Nephron progenitor cell (in vitro differentiated cells): ENCODE measurements around the gene TAB2.

ENCODE experiments used
- DNase-seq: peaks from one replicate; pipeline ENCODE4 v3.0.0; 2021
- H3K27ac Mint-ChIP-seq: 2 replicates; pipeline ENCODE4 v1.8.0; 2021; ENCODE audit warnings: mild to moderate bottlenecking, moderate library complexity, mixed read lengths
- H3K27me3 Mint-ChIP-seq: 2 replicates; pipeline ENCODE4 v1.8.0; 2021; ENCODE audit warnings: mild to moderate bottlenecking, low read depth, mixed read lengths; ENCODE audit not compliant: poor library complexity
- H3K36me3 Mint-ChIP-seq: 2 replicates; pipeline ENCODE4 v1.8.0; 2021; ENCODE audit warnings: low read depth, mixed read lengths
- H3K4me1 Mint-ChIP-seq: 2 replicates; pipeline ENCODE4 v1.8.0; 2021; ENCODE audit warnings: mixed read lengths
- H3K4me3 Mint-ChIP-seq: 2 replicates; pipeline ENCODE4 v1.8.0; 2021; ENCODE audit warnings: mild to moderate bottlenecking, moderate library complexity, mixed read lengths
- H3K9me3 Mint-ChIP-seq: 2 replicates; pipeline ENCODE4 v1.8.0; 2021; ENCODE audit warnings: mild to moderate bottlenecking, moderate library complexity, mixed read lengths
- TF ChIP-seq, protein P1 (sequence below): fragments of 200-600 bp; sonication (generic); IDR thresholded peaks from 2 replicates; pipeline ENCODE4 v1.5.0; 2021; ENCODE audit warnings: antibody characterized with exemption

The TAB2 gene

DNA sequence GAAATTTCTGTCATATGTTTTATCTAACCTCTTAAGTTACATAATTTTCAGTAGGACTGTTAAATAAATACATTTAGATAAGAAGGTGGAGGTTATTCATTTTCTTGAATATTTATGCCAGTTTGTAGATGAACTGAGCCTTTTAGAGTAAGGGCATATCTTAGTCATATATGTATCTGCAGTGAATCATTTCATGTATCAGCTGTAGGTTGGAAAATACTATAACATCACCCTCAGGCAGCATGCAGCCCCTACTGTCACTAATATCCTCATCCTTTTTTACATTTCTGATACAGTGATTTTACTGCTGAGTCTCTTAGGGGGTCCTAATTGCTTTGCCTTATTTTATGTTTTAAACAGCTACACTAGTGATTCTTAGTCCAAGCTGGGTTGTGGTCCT is 63.0 kb downstream of the TAB2 start:
- no peak for DNase-seq
- H3K4me1 Mint-ChIP-seq, result no peaks in the 10 kb centered on the region
- H3K9me3 Mint-ChIP-seq, result peaks cover 10% of the 10 kb centered on the region
- H3K4me3 Mint-ChIP-seq, result no peak overlapping the region
- H3K27ac Mint-ChIP-seq, result no peak overlapping the region
- H3K27me3 Mint-ChIP-seq, result no peaks in the 10 kb centered on the region
- H3K36me3 Mint-ChIP-seq, result peaks cover 91% of the 10 kb centered on the region
- TF ChIP-seq, protein P1, sequence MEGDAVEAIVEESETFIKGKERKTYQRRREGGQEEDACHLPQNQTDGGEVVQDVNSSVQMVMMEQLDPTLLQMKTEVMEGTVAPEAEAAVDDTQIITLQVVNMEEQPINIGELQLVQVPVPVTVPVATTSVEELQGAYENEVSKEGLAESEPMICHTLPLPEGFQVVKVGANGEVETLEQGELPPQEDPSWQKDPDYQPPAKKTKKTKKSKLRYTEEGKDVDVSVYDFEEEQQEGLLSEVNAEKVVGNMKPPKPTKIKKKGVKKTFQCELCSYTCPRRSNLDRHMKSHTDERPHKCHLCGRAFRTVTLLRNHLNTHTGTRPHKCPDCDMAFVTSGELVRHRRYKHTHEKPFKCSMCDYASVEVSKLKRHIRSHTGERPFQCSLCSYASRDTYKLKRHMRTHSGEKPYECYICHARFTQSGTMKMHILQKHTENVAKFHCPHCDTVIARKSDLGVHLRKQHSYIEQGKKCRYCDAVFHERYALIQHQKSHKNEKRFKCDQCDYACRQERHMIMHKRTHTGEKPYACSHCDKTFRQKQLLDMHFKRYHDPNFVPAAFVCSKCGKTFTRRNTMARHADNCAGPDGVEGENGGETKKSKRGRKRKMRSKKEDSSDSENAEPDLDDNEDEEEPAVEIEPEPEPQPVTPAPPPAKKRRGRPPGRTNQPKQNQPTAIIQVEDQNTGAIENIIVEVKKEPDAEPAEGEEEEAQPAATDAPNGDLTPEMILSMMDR, result no peak

- TF ChIP-seq, protein P1, result no peak
- Mint-ChIP-seq H3K27ac (no peak overlapping the region), H3K9me3 (peaks cover 13% of the 10 kb centered on the region), H3K4me3 (no peak overlapping the region), H3K27me3 (no peaks in the 10 kb centered on the region), H3K36me3 (peaks cover 95% of the 10 kb centered on the region), H3K4me1 (no peaks in the 10 kb centered on the region)
- DNase-seq, result no peak
Measured at GRCh38 chr6:149383371-149383770, 65.9 kb downstream of the TAB2 start.

- DNase-seq, result no peak
- no peaks in the 10 kb centered on the region for H3K27me3 Mint-ChIP-seq
- H3K27ac Mint-ChIP-seq, result peak overlapping the region; percentile 11
- TF ChIP-seq, protein P1, result no peak
- no peak overlapping the region for H3K4me3 Mint-ChIP-seq
- H3K9me3 Mint-ChIP-seq, result peaks cover 6% of the 10 kb centered on the region
- H3K4me1 Mint-ChIP-seq, result no peaks in the 10 kb centered on the region
- peaks cover 86% of the 10 kb centered on the region for H3K36me3 Mint-ChIP-seq
Measured at GRCh38 chr6:149384464-149384863, 67.0 kb downstream of the TAB2 start.

DNA sequence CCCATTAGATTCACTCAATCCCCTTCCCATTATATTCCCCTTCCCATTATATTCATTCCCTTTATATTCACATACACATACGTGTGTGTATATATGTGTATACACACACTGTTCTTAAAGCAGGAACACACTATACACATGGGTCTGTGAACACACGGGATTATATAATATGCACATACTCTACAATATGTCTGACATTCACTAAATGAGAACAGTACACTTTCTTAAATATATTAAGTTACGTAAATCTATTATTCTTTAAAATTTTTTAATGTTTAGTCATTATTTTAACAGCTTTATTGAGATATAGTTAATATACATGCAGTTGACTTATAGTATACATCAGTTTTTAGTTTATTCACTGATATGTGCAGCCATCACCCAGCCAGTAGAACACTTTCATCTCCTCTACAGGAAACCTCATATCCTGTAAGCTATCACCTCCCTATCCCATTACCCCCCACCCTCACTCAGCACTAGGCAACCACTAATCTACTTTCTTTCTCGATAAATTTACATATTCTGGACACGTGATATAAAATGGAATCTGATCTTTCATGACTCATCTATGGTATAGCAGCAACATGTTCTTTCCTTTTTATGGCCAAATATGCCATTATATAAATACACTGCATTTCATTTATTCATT is 68.6 kb downstream of the TAB2 start:
- Mint-ChIP-seq H3K36me3 (peaks cover 81% of the 10 kb centered on the region), H3K9me3 (peaks cover 6% of the 10 kb centered on the region), H3K4me3 (no peak overlapping the region), H3K27me3 (no peaks in the 10 kb centered on the region), H3K27ac (no peak overlapping the region), H3K4me1 (no peaks in the 10 kb centered on the region)
- no peak for DNase-seq
- TF ChIP-seq, protein P1, result no peak

- H3K36me3 Mint-ChIP-seq, result peaks cover 81% of the 10 kb centered on the region
- no peak overlapping the region for H3K4me3 Mint-ChIP-seq
- peaks cover 6% of the 10 kb centered on the region for H3K9me3 Mint-ChIP-seq
- H3K27ac Mint-ChIP-seq, result no peak overlapping the region
- H3K4me1 Mint-ChIP-seq, result peaks cover 10% of the 10 kb centered on the region
- no peaks in the 10 kb centered on the region for H3K27me3 Mint-ChIP-seq
- no peak for DNase-seq
- TF ChIP-seq, protein P1, result no peak
Measured at GRCh38 chr6:149387779-149388512, 70.4 kb downstream of the TAB2 start.
